Measurements from ENCODE around the gene MTMR8.

MTMR8 gene

DNA sequence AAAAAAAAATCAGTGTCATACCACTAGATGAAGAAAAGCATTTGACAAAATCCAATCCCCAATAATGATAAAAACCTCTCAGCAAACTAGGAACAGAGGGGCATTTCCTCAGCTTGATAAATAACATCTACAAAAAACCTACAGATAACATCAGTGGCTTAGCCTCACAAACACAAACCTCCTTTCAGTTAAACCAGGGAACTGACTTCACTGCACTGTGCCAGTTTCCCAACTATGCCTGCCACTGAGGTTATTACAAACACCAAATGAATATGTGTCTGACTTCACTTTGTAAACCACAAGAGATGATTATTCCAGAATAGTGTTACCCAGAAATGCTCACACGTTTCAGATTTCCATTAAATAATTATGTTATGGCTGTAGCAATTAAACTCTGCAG, 15.3 kb downstream of the MTMR8 start:
- Mint-ChIP-seq H3K27ac (no peak overlapping the region), H3K4me3 (no peak overlapping the region), H3K9me3 (peaks cover 79% of the 10 kb centered on the region), H3K27me3 (ENCODE audit: low read depth, poor library complexity) (peaks cover 6% of the 10 kb centered on the region), H3K36me3 (ENCODE audit: low read depth) (peaks cover 9% of the 10 kb centered on the region), H3K4me1 (no peaks in the 10 kb centered on the region)
- TF ChIP-seq, protein P1, sequence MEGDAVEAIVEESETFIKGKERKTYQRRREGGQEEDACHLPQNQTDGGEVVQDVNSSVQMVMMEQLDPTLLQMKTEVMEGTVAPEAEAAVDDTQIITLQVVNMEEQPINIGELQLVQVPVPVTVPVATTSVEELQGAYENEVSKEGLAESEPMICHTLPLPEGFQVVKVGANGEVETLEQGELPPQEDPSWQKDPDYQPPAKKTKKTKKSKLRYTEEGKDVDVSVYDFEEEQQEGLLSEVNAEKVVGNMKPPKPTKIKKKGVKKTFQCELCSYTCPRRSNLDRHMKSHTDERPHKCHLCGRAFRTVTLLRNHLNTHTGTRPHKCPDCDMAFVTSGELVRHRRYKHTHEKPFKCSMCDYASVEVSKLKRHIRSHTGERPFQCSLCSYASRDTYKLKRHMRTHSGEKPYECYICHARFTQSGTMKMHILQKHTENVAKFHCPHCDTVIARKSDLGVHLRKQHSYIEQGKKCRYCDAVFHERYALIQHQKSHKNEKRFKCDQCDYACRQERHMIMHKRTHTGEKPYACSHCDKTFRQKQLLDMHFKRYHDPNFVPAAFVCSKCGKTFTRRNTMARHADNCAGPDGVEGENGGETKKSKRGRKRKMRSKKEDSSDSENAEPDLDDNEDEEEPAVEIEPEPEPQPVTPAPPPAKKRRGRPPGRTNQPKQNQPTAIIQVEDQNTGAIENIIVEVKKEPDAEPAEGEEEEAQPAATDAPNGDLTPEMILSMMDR (IDR thresholded peaks at IDR 0.05), result no peak
- no peak for DNase-seq

DNA sequence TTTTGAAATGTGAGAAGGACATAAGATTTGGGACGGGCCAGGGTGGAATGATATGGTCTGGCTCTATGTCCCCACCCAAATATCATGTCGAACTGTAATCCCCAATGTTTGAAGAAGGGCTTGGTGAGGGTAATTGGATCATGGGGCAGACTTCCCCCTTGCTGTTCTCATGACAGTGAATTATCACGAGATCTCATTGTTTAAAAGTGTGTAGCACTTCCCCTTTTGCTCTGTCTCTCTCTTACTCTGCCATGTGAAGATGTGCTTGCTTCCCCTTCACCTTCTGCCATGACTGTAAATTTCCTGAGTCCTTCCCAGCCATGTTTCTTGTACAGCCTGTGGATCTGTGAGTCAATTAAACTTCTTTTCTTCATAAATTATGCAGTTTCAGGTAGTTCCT, 17.5 kb downstream of the MTMR8 start:
- peaks cover 67% of the 10 kb centered on the region for H3K9me3 Mint-ChIP-seq
- no peaks in the 10 kb centered on the region for H3K4me1 Mint-ChIP-seq
- no peak overlapping the region for H3K4me3 Mint-ChIP-seq
- peaks cover 6% of the 10 kb centered on the region for H3K27me3 Mint-ChIP-seq (ENCODE audit: low read depth, poor library complexity)
- no peak for DNase-seq
- H3K36me3 Mint-ChIP-seq (ENCODE audit: low read depth), result peaks cover 7% of the 10 kb centered on the region
- TF ChIP-seq, protein P1 (IDR thresholded peaks at IDR 0.05), result no peak
- H3K27ac Mint-ChIP-seq, result no peak overlapping the region

DNA sequence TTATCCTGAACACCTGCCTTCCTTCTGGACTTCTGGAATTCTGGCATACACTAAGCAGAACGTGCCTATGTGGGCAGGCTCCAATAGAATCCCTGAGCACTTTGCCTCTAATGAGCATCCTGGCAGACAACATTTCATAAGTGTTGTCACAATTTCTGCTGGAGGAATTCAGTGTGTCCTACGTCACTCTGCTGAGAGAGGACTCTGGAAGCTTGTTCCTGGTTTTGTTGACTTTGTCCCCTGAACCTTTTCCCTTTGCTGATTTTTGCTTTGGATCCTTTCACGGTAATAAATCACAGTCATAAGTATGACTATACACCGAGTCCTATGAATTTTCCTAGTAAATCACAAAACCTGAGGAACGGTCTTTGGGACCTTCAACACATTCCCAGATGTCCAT, 43.2 kb downstream of the MTMR8 start:
- H3K27ac Mint-ChIP-seq, result no peak overlapping the region
- H3K4me1 Mint-ChIP-seq, result no peaks in the 10 kb centered on the region
- peaks cover 4% of the 10 kb centered on the region for H3K36me3 Mint-ChIP-seq (ENCODE audit: low read depth)

DNA sequence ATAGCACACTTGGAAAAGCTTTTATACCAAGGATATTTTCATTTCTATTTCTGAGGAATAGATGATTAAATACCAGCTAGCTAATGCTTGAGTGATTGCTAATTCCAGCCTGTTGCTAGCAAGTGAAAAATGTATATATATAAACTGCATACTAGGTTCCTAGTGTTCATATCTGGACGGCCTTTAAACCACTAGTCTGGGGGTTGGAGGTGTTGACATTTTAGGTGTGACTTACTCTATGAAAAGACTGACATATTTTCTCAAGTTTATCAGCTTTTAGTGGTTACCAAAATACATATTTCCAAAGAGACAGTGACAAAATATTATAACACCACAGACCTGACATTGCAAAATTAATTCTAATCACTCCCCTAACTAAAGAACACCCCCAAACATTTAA, 44.7 kb downstream of the MTMR8 start:
- H3K9me3 Mint-ChIP-seq, result peaks cover 37% of the 10 kb centered on the region
- peaks cover 4% of the 10 kb centered on the region for H3K36me3 Mint-ChIP-seq (ENCODE audit: low read depth)
- TF ChIP-seq, protein P1 (IDR thresholded peaks at IDR 0.05), result no peak
- DNase-seq, result no peak
- no peaks in the 10 kb centered on the region for H3K27me3 Mint-ChIP-seq (ENCODE audit: low read depth, poor library complexity)
- H3K4me1 Mint-ChIP-seq, result no peaks in the 10 kb centered on the region
- H3K4me3 Mint-ChIP-seq, result no peak overlapping the region
- H3K27ac Mint-ChIP-seq, result no peak overlapping the region

More for the DNA sequence above, 43.2 kb downstream of the MTMR8 start:
- no peak for DNase-seq
- Mint-ChIP-seq H3K27me3 (ENCODE audit: low read depth, poor library complexity) (no peaks in the 10 kb centered on the region), H3K9me3 (peaks cover 37% of the 10 kb centered on the region), H3K4me3 (no peak overlapping the region)
- TF ChIP-seq, protein P1 (IDR thresholded peaks at IDR 0.05), result no peak

DNA sequence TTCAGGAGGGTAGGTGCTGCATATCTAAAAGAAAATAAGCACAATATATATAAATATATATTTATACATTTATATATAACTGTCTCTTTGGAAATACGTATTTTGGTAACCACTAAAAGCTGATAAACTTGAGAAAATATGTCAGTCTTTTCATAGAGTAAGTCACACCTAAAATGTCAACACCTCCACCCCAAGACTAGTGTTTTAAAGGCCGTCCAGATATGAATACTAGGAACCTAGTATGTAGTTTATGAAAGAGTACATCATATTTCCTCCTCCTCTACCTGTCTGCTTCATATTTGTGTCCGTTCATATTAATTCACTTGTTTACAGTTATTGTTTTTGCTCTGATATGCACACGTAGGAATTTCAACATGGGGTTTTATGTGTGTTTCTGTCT, 45.2 kb downstream of the MTMR8 start:
- DNase-seq, result no peak
- Mint-ChIP-seq H3K9me3 (peaks cover 36% of the 10 kb centered on the region), H3K27me3 (ENCODE audit: low read depth, poor library complexity) (no peaks in the 10 kb centered on the region), H3K27ac (no peak overlapping the region), H3K4me3 (no peak overlapping the region), H3K36me3 (ENCODE audit: low read depth) (peaks cover 4% of the 10 kb centered on the region), H3K4me1 (no peaks in the 10 kb centered on the region)
- TF ChIP-seq, protein P1 (IDR thresholded peaks at IDR 0.05), result no peak

DNA sequence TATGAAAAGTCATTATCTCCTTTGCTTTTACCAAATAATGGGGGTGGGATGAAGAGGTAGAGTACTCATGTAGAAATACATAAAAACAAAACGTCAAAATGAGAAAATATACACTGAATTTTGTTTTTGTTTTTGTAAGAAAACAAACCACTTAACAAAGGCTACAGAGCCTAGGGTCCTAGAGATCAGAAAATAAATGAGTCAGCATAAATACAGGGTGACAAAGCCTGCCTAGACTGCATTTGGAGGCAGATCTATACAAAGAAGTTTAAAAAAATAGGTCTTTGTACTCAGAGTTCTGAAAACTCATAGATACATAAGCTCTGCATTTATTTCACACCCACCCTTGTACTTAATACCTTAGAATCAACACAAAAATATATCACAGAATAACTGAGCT, 52.4 kb downstream of the MTMR8 start:
- DNase-seq, result no peak
- TF ChIP-seq, protein P1 (IDR thresholded peaks at IDR 0.05), result no peak
- Mint-ChIP-seq H3K36me3 (ENCODE audit: low read depth) (no peaks in the 10 kb centered on the region), H3K27ac (no peak overlapping the region), H3K9me3 (peaks cover 3% of the 10 kb centered on the region), H3K4me1 (no peaks in the 10 kb centered on the region), H3K4me3 (no peak overlapping the region), H3K27me3 (ENCODE audit: low read depth, poor library complexity) (no peaks in the 10 kb centered on the region)

Measured in nephron progenitor cell (in vitro differentiated cells).